ENCODE results near the gene DNAJA2.
"Not testable (repeated sequence)": the region's sequence is repeated elsewhere in the genome, so short reads cannot be mapped to it uniquely, and the experiment has no call there.

The DNAJA2 gene

DNA sequence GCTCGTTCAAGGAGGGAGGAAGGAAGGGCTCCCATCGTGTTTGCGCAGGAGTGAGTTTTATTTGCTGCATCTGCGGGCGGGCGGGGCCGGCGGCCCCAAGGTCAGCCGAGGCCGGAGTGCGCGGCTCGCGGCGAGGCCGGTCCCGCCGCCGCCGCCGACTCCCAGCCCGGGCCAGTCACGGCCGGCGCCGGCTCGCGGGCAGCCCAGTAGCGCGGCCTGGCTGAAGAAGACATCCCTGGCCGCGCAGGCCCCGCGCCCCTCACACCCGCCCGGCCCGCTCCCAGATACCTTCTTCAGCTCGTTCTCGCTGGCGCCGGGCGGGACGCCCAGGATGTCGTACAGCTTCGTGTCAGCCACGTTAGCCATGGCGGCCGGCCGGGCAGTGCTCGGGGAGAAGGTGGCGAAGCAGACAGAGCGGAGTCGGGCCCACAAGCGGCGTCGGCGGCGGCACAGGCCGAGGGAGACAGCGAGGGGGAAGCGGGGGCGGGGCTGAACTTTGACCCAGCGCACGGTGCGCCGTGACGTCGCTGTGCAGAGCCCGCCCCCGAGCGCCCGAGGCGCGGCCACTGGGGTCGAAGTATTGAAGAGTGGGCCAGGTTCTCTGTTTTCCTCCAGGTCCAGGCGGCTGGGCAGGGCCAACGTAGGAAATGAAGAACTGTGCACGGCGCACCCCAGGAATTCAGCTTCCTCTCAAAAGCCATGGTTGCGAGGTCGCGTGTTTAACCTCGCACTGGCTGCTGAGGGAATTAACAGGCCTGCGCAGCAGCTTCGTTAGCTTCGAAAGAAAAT lies at the start of gene DNAJA2:
TSS of gene DNAJA2 (minus strand) at position 468 of the 789 bp plus-strand sequence. CDS start at position 366, 102 bp downstream.
- in situ Hi-C loops (cut with MboI; ENCODE audit: low sequenced_read_pairs) = no loop called here

GRCh38 chr16:47019568-47019967 lies 46.1 kb upstream of the DNAJA2 start:
- in situ Hi-C loops (cut with MboI; ENCODE audit: low sequenced_read_pairs) = no loop called here

DNA sequence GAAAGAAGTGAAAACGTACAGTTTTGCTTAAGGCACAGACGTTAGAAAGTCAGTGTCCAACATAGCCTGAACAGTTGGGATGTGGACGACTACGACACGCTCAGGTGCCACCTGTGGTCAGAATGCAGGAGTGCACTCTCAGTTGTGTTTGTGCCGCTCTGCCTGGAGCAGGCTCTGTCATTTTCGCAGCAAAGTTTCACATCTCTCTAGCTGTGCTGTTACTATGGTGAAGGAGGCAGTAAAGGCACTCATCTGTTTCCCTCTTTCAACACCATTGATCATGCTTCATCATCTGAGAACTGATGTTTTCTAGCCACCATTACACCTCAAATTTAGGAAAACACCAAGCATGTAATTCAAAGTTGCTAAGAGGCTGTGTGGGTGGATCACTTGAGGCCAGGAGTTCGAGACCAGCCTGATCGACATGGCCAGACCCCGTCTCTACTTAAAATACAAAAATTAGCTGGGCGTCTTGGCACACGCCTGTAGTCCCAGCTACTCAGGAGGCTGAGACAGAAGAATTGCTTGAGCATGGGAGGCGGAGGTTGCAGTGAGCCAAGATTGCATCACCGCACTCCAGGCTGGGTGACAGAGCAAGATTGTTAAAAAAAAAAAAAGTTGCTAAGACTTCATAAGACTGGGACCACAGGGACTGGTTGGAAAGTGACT lies 44.9 kb upstream of the DNAJA2 start:
- in situ Hi-C loops (cut with MboI; ENCODE audit: low sequenced_read_pairs) = no loop called here

GRCh38 chr16:47017636-47018035 lies 44.2 kb upstream of the DNAJA2 start:
- in situ Hi-C loops (cut with MboI; ENCODE audit: low sequenced_read_pairs) = no loop called here

DNA sequence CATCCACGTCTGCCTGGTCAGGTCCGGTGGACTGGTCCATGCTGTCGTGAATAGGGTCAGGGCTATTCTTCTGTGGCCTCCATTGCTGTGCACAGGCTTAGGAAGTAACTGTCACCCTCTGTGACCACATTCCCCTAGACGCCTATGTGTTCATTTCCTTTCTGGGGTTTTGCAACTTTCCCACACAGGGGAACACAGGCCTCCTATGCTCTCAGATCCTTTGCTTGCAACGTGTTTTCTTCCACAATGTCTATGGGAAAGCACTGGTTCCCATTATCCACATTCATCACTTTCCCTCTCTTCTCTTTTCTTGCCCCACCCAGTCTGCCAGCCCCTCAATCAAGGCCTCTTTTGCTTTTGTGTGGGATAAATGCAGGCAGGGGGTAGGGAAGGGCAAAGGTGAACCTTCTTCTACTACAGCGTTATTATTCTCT lies 43.2 kb upstream of the DNAJA2 start:
- in situ Hi-C loops (cut with MboI; ENCODE audit: low sequenced_read_pairs) = no loop called here

- in situ Hi-C loops (cut with MboI; ENCODE audit: low sequenced_read_pairs) = no loop called here
These were observed 40.4 kb upstream of the DNAJA2 start for GRCh38 chr16:47013910-47014309.

- in situ Hi-C loops (cut with MboI; ENCODE audit: low sequenced_read_pairs) = no loop called here
These were observed 39.7 kb upstream of the DNAJA2 start for GRCh38 chr16:47013172-47013571.

GRCh38 chr16:47010812-47011211 lies 37.3 kb upstream of the DNAJA2 start:
- in situ Hi-C loops (cut with MboI; ENCODE audit: low sequenced_read_pairs) = not testable (repeated sequence)

- in situ Hi-C loops (cut with MboI; ENCODE audit: low sequenced_read_pairs) = no loop called here
These were observed 35.1 kb upstream of the DNAJA2 start for GRCh38 chr16:47008612-47009011.

- in situ Hi-C loops (cut with MboI; ENCODE audit: low sequenced_read_pairs) = no loop called here
These were observed 34.7 kb upstream of the DNAJA2 start for GRCh38 chr16:47008174-47008573.

DNA sequence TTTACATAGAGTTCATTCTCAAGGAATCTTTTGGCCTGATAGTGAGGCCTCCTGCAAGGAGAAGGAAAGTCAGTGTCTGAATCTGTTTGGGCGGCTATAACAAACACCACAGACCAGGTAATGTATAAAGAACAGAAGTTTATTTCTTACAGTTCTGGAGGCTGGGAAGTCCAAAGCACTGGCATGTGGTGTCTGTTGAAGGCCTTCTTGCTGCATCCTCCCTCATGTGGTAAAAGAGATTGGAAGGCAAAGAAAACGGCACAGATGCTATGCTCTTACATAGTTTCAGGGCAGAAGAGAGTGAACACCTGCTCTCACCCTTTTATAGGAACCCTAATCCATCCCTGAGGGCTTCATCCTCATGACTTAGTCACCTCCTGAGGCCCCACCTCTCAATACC lies 31.2 kb upstream of the DNAJA2 start:
- in situ Hi-C loops (cut with MboI; ENCODE audit: low sequenced_read_pairs) = no loop called here

GRCh38 chr16:47000066-47000465 lies 26.6 kb upstream of the DNAJA2 start:
- in situ Hi-C loops (cut with MboI; ENCODE audit: low sequenced_read_pairs) = not testable (repeated sequence)

GRCh38 chr16:46997844-46998243 lies 24.4 kb upstream of the DNAJA2 start:
- in situ Hi-C loops (cut with MboI; ENCODE audit: low sequenced_read_pairs) = no loop called here

DNA sequence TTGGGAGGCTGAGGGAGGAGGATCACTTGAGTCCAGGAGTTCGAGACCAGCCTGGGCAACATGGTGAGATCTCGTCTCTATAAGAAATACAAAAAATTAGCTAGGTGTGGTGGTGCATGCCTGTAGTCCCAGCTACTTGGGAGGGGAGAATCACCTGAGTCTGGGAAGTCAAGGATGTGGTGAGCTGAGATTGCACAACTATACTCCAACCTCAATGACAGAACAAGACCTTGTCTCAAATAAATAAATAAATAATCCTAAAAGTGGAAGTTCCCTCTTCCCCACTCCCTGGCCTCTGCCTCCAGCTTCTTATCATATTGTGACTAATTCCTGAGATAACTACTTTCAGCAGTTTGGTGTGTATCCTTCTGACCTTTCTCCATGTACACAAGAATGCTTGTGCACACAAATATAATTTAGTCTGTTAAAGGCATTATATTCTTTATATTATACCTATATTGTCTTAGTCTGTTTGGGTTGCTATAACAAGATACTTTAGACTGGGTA lies 23.5 kb upstream of the DNAJA2 start:
- in situ Hi-C loops (cut with MboI; ENCODE audit: low sequenced_read_pairs) = no loop called here

DNA sequence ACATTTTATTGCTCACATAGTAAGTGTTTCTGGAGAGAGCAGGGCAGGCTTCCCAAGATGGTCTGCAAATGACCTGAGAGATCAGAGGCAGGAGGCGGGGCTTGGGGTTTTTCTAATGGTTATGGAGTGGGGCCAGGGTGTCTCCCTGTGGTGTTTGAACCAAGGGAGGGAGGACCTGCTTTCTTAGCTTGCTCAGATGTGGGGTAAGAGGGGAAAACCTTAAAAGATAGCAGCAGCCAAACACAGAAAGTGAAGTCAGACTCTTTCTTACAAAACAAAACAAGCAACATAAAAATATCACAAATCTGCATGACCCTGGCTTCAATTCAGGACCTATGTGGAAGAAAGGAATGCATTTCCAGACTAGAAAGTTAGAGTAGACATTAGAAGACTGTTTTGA lies 22.9 kb upstream of the DNAJA2 start:
- in situ Hi-C loops (cut with MboI; ENCODE audit: low sequenced_read_pairs) = no loop called here

- in situ Hi-C loops (cut with MboI; ENCODE audit: low sequenced_read_pairs) = no loop called here
These were observed 18.5 kb upstream of the DNAJA2 start for GRCh38 chr16:46991729-46992704.

- in situ Hi-C loops (cut with MboI; ENCODE audit: low sequenced_read_pairs) = no loop called here
These were observed 13.4 kb upstream of the DNAJA2 start for GRCh38 chr16:46986896-46987295.

DNA sequence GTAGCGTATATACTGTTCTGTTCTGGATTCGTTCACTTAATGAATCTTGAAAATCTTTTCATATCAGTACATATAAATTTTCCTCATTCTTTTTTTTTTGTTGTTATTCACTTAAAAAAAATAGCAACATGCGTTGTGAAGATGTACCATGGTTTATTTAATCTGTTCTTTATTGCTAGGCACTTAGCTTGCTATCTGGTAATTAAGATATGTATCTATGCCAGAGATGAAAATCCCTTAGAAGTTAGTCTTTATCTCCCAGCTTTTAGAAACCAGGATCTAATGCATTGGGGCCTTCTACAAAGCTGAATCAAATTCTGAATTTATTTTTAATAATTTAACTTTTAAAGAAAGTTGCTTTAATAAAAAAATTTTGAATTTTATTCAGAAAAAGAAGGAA lies 13.0 kb upstream of the DNAJA2 start:
- in situ Hi-C loops (cut with MboI; ENCODE audit: low sequenced_read_pairs) = no loop called here

GRCh38 chr16:46982335-46982734 lies 8.9 kb upstream of the DNAJA2 start:
- in situ Hi-C loops (cut with MboI; ENCODE audit: low sequenced_read_pairs) = no loop called here

DNA sequence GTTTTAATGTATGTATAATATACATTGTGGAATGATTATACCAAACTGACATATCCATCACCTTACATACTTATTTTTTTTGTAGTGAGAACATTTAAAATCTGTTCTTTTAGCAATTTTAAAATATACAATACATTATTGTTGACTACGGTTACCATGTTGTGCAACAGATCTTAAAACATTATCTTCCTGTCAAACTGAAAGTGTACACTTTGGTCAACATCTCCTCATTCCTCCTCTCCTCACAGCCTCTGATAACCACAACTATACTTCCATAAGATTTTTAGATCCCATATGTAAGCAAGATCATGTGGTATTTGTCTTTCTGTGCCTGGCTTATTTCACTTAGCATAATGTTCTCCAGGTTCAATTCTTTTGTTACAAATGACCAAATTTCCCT lies 7.5 kb upstream of the DNAJA2 start:
- in situ Hi-C loops (cut with MboI; ENCODE audit: low sequenced_read_pairs) = no loop called here

GRCh38 chr16:46976550-46976949 lies 3.1 kb upstream of the DNAJA2 start:
- in situ Hi-C loops (cut with MboI; ENCODE audit: low sequenced_read_pairs) = no loop called here
